Vagina (tissue), 2 donors: ENCODE data around the gene DCTN4.

Experiments used
- CTCF ChIP-seq, 3 experiments: fragments of 450-650 bp in 2 of 3; fragments of 200-600 bp in 1 of 3; sonication (generic) in 1 of 3; IDR thresholded peaks; one replicate each; pipeline ENCODE4 v1.5.1; 2017 to 2019; ENCODE audit warnings: antibody characterized with exemption in 3 of 3, mild to moderate bottlenecking in 2 of 3, moderate library complexity in 2 of 3
- POLR2A ChIP-seq, 2 donors: fragments of 450-650 bp; IDR thresholded peaks; one replicate each; pipeline ENCODE4 v1.6.1; 2017; ENCODE audit warnings: antibody characterized with exemption in 2 of 2, mild to moderate bottlenecking in 2 of 2, moderate library complexity in 2 of 2
- POLR2AphosphoS5 ChIP-seq, 2 donors: sonication (generic); formaldehyde crosslinking; IDR thresholded peaks; one replicate each; pipeline ENCODE4 v1.9.0; 2017; ENCODE audit warnings: antibody characterized with exemption in 2 of 2, mild to moderate bottlenecking in 2 of 2, low read depth in 1 of 2; ENCODE audit not compliant: insufficient read depth in 1 of 2

- TF ChIP-seq POLR2AphosphoS5 (IDR thresholded peaks at IDR 0.05; ENCODE audit: insufficient read depth in 1 of 2, low read depth in 1 of 2) (no peak), CTCF (IDR thresholded peaks at IDR 0.05) (no peak), POLR2A (IDR thresholded peaks at IDR 0.05) (no peak)
Observed at GRCh38 chr5:150710165-150710564, 48.7 kb downstream of the DCTN4 start.
